ENCODE data around the gene CFP. TPM values are rescaled to one million over a fixed set of nuclear protein-coding genes. Genes with fewer than 3 reads are reported as not detected.

The CFP gene
- total RNA-seq, 1 donor from 2014 or later: 0.06 TPM

GRCh38 chrX:47651043-47651905 is 21.5 kb upstream of the CFP start:
- H4K20me1 ChIP-seq (ENCODE audit: low read depth): no peaks in the 10 kb centered on the region
- H3K9ac ChIP-seq: no peak overlapping the region
- Mint-ChIP-seq H3K4me3 (peak overlapping the region; percentile 85), H3K36me3 (no peaks in the 10 kb centered on the region), H3K9me3 (peaks cover 15% of the 10 kb centered on the region), H3K4me1 (peaks cover 20% of the 10 kb centered on the region), H3K27me3 (ENCODE audit: insufficient read depth, low read depth) (no peaks in the 10 kb centered on the region), H3K27ac (peak overlapping the region; percentile 95)
- peaks cover 9% of the 10 kb centered on the region for H3F3A ChIP-seq (ENCODE audit: low read depth)
- DNase-seq (ENCODE audit: low spot score): no peak
- peak overlapping the region; percentile 37 for H3K27ac ChIP-seq
- peaks cover 4% of the 10 kb centered on the region for H3K4me1 ChIP-seq
- no peaks in the 10 kb centered on the region for H3K9me3 ChIP-seq (ENCODE audit: low read depth)
- peak overlapping the region; percentile 81 for H3K4me2 ChIP-seq
- TF ChIP-seq EZH2 (IDR thresholded peaks at IDR 0.05) (no peak), EZH2phosphoT487 (IDR thresholded peaks at IDR 0.05) (no peak), CTCF (IDR thresholded peaks at IDR 0.05) (no peak)
- H3K79me2 ChIP-seq (ENCODE audit: low read depth): peaks cover 24% of the 10 kb centered on the region
- H3K4me3 ChIP-seq: peak overlapping the region; percentile 53
- H2AFZ ChIP-seq (replicated peaks): no peak overlapping the region
- no peaks in the 10 kb centered on the region for H3K27me3 ChIP-seq
- no peaks in the 10 kb centered on the region for H3K36me3 ChIP-seq

- DNase-seq (ENCODE audit: low spot score): peak; percentile 97
- no peaks in the 10 kb centered on the region for H3K36me3 Mint-ChIP-seq
Observed at GRCh38 chrX:47650164-47651042, 20.7 kb upstream of the CFP start, which contains the start of gene ELK1. Gene ELK1, minus strand, starts transcription at chrX:47650563. Its CDS starts 9,122 bp downstream, at chrX:47641441.

GRCh38 chrX:47649781-47650163 is 20.0 kb upstream of the CFP start:
- H3K27me3 ChIP-seq: no peaks in the 10 kb centered on the region
- Mint-ChIP-seq H3K4me1 (peaks cover 22% of the 10 kb centered on the region), H3K36me3 (no peaks in the 10 kb centered on the region), H3K27me3 (ENCODE audit: insufficient read depth, low read depth) (peaks cover 2% of the 10 kb centered on the region), H3K27ac (no peak overlapping the region), H3K9me3 (peaks cover 15% of the 10 kb centered on the region), H3K4me3 (peak overlapping the region; percentile 85)
- H3K36me3 ChIP-seq: no peaks in the 10 kb centered on the region
- H3K9ac ChIP-seq: peak overlapping the region; percentile 71
- no peak overlapping the region for H3K27ac ChIP-seq
- H3K4me1 ChIP-seq: peaks cover 4% of the 10 kb centered on the region
- peaks cover 24% of the 10 kb centered on the region for H3K79me2 ChIP-seq (ENCODE audit: low read depth)
- DNase-seq (ENCODE audit: low spot score): no peak
- H2AFZ ChIP-seq (replicated peaks): no peak overlapping the region
- H3K4me2 ChIP-seq: peak overlapping the region; percentile 75
- TF ChIP-seq EZH2phosphoT487 (IDR thresholded peaks at IDR 0.05): no peak
- H3K4me3 ChIP-seq: peak overlapping the region; percentile 93
- peaks cover 9% of the 10 kb centered on the region for H3F3A ChIP-seq (ENCODE audit: low read depth)
- peaks cover 2% of the 10 kb centered on the region for H4K20me1 ChIP-seq (ENCODE audit: low read depth)
- H3K9me3 ChIP-seq (ENCODE audit: low read depth): no peaks in the 10 kb centered on the region

More at GRCh38 chrX:47650164-47651042, 20.7 kb upstream of the CFP start, which contains the start of gene ELK1:
- Histone ChIP-seq H3K4me1 (peaks cover 4% of the 10 kb centered on the region), H3K27ac (peak within 1 kb of the TSS; percentile 37), H2AFZ (replicated peaks) (no peak within 1 kb of the TSS), H3K79me2 (ENCODE audit: low read depth) (peaks cover 24% of the 10 kb centered on the region), H4K20me1 (ENCODE audit: low read depth) (no peaks in the 10 kb centered on the region), H3K4me3 (peak within 1 kb of the TSS; percentile 93), H3K9ac (peak within 1 kb of the TSS; percentile 71), H3K9me3 (ENCODE audit: low read depth) (no peaks in the 10 kb centered on the region), H3K36me3 (no peaks in the 10 kb centered on the region), H3K27me3 (no peaks in the 10 kb centered on the region), H3F3A (ENCODE audit: low read depth) (peaks cover 9% of the 10 kb centered on the region), H3K4me2 (peak within 1 kb of the TSS; percentile 81)
- H3K4me3 Mint-ChIP-seq: peak within 1 kb of the TSS; percentile 85
- peak within 1 kb of the TSS; percentile 95 for H3K27ac Mint-ChIP-seq
- peaks cover 20% of the 10 kb centered on the region for H3K4me1 Mint-ChIP-seq
- H3K9me3 Mint-ChIP-seq: peaks cover 15% of the 10 kb centered on the region
- H3K27me3 Mint-ChIP-seq (ENCODE audit: insufficient read depth, low read depth): peaks cover under 1% of the 10 kb centered on the region
- TF ChIP-seq EZH2phosphoT487 (IDR thresholded peaks at IDR 0.05) (no peak), EZH2 (IDR thresholded peaks at IDR 0.05) (no peak), CTCF (IDR thresholded peaks at IDR 0.05) (no peak)
